OCI-LY3 (cell line): Measurements from ENCODE around the gene NXNL1.

Experiments
- H2AFZ ChIP-seq: fragments of 200-600, 300-600 bp; shearing (Covaris generic); 2 replicates; pipeline ENCODE4 v1.6.0; 2014; ENCODE audit warnings: antibody characterized with exemption, low read depth, low read length
- H3K27ac ChIP-seq: fragments of 200-600, 300-600 bp; sonication (generic); 2 replicates; pipeline ENCODE4 v1.5.1; 2014; ENCODE audit warnings: mild to moderate bottlenecking, low read length, moderate library complexity, mixed read lengths
- H3K27me3 ChIP-seq: fragments of 200-600, 300-600 bp; sonication (generic); 2 replicates; pipeline ENCODE4 v1.6.1; 2014; ENCODE audit warnings: low read depth, low read length, mixed read lengths
- H3K36me3 ChIP-seq: fragments of 200-600, 300-600 bp; sonication (generic); replicated peaks from 2 replicates; pipeline ENCODE3; 2014; ENCODE audit warnings: low read depth, low read length, mixed read lengths
- H3K4me1 ChIP-seq: fragments of 300-600, 200-600 bp; sonication (generic); 2 replicates; pipeline ENCODE4 v1.6.1; 2014; ENCODE audit warnings: low read length, mixed read lengths
- H3K4me2 ChIP-seq: fragments of 200-600, 300-600 bp; sonication (generic); 2 replicates; pipeline ENCODE4 v1.6.1; 2014; ENCODE audit warnings: low read length, mixed read lengths
- H3K4me3 ChIP-seq: fragments of 300-600, 200-600 bp; sonication (generic); 2 replicates; pipeline ENCODE4 v1.5.1; 2014; ENCODE audit warnings: antibody characterized with exemption, mild to moderate bottlenecking, low read length, moderate library complexity
- H3K79me2 ChIP-seq: fragments of 300-600, 200-600 bp; shearing (Covaris generic); 2 replicates; pipeline ENCODE4 v1.6.1; 2014; ENCODE audit warnings: mild to moderate bottlenecking, low read length, mixed read lengths
- H3K9ac ChIP-seq: fragments of 300-600, 200-600 bp; shearing (Covaris generic); 2 replicates; pipeline ENCODE4 v1.6.0; 2014; ENCODE audit warnings: mild to moderate bottlenecking, low read length, moderate library complexity
- H3K9me3 ChIP-seq: fragments of 200-600, 300-600 bp; shearing (Covaris generic); 2 replicates; pipeline ENCODE4 v1.6.1; 2014; ENCODE audit warnings: low read length, mixed read lengths; ENCODE audit not compliant: insufficient read depth
- H4K20me1 ChIP-seq: fragments of 200-600, 300-600 bp; sonication (generic); 2 replicates; pipeline ENCODE4 v1.6.1; 2016; ENCODE audit warnings: low read length, mixed read lengths; ENCODE audit not compliant: insufficient read depth
- EZH2phosphoT487 ChIP-seq: fragments of 200-600 bp; shearing (Covaris generic); IDR thresholded peaks from 2 replicates; pipeline ENCODE4 v1.6.1; 2018; ENCODE audit warnings: antibody characterized with exemption, mixed run types, low read depth
- TF ChIP-seq, protein P1 (sequence below): fragments of 200-600, 300-600 bp; sonication (generic); IDR thresholded peaks from 2 replicates; pipeline ENCODE4 v1.5.1; 2014; ENCODE audit warnings: antibody characterized with exemption, low read length, low read depth

Gene NXNL1

DNA sequence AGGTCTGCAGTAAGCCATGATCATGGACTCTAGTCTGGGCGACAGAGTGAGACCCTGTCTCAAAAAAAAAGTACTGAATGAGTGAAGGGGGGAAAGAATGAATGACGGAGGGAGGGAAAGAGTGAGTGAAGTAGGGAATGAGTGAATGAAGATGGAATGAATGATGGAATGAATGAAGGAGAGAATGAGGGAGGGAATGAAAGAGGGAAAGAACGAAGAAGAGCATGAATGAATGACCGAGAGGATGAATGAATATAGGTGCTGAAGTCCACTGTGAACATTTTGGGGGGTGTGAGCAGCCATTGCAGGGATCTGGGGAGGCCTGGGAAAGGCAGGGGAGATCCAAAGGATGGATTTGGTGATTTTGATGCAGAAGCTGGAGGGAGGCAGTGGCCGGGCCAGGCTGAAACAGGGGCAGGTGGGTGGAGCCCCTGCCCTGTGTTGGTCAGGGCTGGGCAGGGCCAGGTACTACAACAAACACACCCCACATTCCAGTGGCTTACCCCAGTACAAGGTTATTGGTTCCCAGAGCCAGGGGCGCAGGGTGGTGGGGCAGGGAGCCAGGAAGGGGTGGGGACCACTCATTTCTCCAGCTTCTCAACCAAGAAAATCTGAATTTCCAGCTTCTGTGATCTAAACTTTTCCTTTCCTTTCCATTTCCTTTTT is 23.9 kb upstream of the NXNL1 start:
- H3K4me2 ChIP-seq, result no peak overlapping the region
- H3K4me3 ChIP-seq, result no peak overlapping the region
- no peaks in the 10 kb centered on the region for H3K9me3 ChIP-seq
- no peaks in the 10 kb centered on the region for H4K20me1 ChIP-seq
- no peak overlapping the region for H2AFZ ChIP-seq
- H3K79me2 ChIP-seq, result no peaks in the 10 kb centered on the region
- no peak overlapping the region for H3K27ac ChIP-seq
- no peaks in the 10 kb centered on the region for H3K36me3 ChIP-seq
- peaks cover 7% of the 10 kb centered on the region; the same call in 1 of the 2 replicates for H3K4me1 ChIP-seq
- no peak overlapping the region for H3K9ac ChIP-seq
- no peaks in the 10 kb centered on the region for H3K27me3 ChIP-seq
- TF ChIP-seq, protein P1, sequence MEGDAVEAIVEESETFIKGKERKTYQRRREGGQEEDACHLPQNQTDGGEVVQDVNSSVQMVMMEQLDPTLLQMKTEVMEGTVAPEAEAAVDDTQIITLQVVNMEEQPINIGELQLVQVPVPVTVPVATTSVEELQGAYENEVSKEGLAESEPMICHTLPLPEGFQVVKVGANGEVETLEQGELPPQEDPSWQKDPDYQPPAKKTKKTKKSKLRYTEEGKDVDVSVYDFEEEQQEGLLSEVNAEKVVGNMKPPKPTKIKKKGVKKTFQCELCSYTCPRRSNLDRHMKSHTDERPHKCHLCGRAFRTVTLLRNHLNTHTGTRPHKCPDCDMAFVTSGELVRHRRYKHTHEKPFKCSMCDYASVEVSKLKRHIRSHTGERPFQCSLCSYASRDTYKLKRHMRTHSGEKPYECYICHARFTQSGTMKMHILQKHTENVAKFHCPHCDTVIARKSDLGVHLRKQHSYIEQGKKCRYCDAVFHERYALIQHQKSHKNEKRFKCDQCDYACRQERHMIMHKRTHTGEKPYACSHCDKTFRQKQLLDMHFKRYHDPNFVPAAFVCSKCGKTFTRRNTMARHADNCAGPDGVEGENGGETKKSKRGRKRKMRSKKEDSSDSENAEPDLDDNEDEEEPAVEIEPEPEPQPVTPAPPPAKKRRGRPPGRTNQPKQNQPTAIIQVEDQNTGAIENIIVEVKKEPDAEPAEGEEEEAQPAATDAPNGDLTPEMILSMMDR, result no peak
- no peak for TF ChIP-seq EZH2phosphoT487

DNA sequence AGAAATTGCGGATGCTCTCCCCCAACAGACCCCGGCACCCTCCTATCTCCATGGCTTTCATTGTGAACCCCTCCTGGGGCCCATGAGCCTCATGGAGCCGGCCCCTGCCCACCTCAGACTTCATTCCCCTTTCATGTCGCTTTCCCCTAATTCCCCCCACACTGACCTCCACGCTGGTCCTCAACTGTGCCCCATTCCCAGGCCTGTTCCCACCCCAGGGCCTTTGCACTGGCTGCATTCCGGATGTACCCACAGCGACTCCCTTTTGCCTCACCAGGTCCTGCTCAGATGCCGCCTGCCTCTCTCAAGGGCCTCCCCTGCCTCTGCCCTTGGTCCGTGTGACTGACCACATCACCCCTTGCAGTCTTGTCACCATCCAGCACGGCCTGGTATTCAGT is 22.9 kb upstream of the NXNL1 start:
- H3K27me3 ChIP-seq, result no peaks in the 10 kb centered on the region
- H3K36me3 ChIP-seq, result no peaks in the 10 kb centered on the region
- no peak overlapping the region for H3K4me3 ChIP-seq
- no peak overlapping the region for H3K9ac ChIP-seq
- no peak overlapping the region for H3K27ac ChIP-seq
- no peak overlapping the region for H2AFZ ChIP-seq
- no peaks in the 10 kb centered on the region for H3K79me2 ChIP-seq
- H3K4me1 ChIP-seq, result peaks cover 4% of the 10 kb centered on the region; the same call in 1 of the 2 replicates
- H3K4me2 ChIP-seq, result no peak overlapping the region
- no peak for TF ChIP-seq EZH2phosphoT487
- TF ChIP-seq, protein P1, result no peak
- no peaks in the 10 kb centered on the region for H3K9me3 ChIP-seq
- H4K20me1 ChIP-seq, result no peaks in the 10 kb centered on the region

DNA sequence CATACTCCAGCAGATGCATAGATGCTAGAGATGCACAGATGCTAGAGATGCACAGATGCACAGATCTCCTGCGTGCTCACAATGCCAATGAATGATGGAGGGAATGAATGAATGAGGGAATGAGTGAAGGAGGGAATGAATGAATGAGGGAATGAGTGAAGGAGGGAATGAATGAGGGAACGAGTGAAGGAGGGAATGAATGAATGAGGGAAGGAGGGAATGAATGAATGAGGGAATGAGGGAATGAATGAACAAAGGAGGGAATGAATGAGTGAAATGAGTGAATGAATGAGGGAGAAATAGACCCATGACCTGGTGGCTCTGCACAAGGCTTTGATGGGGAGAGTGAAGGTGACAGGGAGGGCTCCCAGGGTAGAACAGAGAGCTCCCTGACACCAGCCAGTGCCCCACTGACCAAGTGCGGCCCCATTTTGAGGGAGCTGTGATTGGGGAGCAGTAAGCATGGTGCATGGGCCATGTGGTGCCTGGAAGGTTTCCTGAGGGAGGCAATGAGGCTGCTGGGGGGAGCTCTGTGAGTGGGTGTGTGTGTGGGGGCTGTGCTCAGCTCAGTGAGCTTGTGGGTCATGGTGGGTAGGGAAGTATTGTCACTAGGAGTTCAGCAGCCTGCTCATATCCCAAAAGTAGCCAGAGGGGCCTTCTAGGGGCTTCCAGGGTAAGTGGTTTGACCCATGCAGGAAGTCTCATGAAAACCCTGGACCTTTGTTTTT is 22.3 kb upstream of the NXNL1 start:
- Histone ChIP-seq H3K9ac (no peak overlapping the region), H3K27me3 (no peaks in the 10 kb centered on the region), H2AFZ (no peak overlapping the region), H3K79me2 (no peaks in the 10 kb centered on the region), H4K20me1 (no peaks in the 10 kb centered on the region), H3K36me3 (no peaks in the 10 kb centered on the region), H3K4me3 (no peak overlapping the region), H3K4me2 (no peak overlapping the region), H3K9me3 (no peaks in the 10 kb centered on the region), H3K27ac (no peak overlapping the region), H3K4me1 (no peaks in the 10 kb centered on the region)
- TF ChIP-seq EZH2phosphoT487, result no peak
- TF ChIP-seq, protein P1, result no peak

DNA sequence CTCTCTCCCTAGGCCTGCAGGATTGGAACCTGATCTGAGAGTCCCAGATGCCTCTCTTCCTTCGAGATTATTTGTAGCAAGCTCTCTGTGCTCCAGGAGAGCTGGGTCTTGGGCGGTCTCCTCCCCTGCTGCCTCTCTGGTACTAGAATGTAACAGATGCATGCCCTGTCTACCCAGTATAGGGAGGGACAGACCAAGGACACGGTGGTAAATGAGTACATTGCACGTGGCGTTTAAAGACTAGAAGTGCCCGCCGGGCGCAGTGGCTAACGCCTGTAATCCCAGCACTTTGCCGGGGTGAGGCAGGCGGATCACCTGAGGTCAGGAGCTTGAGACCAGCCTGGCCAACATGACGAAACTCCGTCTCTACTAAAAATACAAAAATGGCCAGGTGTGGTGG is 21.3 kb upstream of the NXNL1 start:
- TF ChIP-seq EZH2phosphoT487, result no peak
- TF ChIP-seq, protein P1, result no peak
- no peaks in the 10 kb centered on the region for H3K27me3 ChIP-seq
- H3K27ac ChIP-seq, result no peak overlapping the region
- no peak overlapping the region for H3K9ac ChIP-seq
- no peaks in the 10 kb centered on the region for H3K4me1 ChIP-seq
- no peaks in the 10 kb centered on the region for H3K79me2 ChIP-seq
- H3K36me3 ChIP-seq, result no peaks in the 10 kb centered on the region
- H3K4me3 ChIP-seq, result no peak overlapping the region
- H3K4me2 ChIP-seq, result no peak overlapping the region
- no peak overlapping the region for H2AFZ ChIP-seq
- H4K20me1 ChIP-seq, result no peaks in the 10 kb centered on the region
- H3K9me3 ChIP-seq, result no peaks in the 10 kb centered on the region
